ENCODE data around the gene B3GALT6. TPM values are rescaled to one million over a fixed set of nuclear protein-coding genes. Genes with fewer than 3 reads are reported as not detected.

B3GALT6 gene
- total RNA-seq, 1 donor from 2014 or later: 10.9 TPM

DNA sequence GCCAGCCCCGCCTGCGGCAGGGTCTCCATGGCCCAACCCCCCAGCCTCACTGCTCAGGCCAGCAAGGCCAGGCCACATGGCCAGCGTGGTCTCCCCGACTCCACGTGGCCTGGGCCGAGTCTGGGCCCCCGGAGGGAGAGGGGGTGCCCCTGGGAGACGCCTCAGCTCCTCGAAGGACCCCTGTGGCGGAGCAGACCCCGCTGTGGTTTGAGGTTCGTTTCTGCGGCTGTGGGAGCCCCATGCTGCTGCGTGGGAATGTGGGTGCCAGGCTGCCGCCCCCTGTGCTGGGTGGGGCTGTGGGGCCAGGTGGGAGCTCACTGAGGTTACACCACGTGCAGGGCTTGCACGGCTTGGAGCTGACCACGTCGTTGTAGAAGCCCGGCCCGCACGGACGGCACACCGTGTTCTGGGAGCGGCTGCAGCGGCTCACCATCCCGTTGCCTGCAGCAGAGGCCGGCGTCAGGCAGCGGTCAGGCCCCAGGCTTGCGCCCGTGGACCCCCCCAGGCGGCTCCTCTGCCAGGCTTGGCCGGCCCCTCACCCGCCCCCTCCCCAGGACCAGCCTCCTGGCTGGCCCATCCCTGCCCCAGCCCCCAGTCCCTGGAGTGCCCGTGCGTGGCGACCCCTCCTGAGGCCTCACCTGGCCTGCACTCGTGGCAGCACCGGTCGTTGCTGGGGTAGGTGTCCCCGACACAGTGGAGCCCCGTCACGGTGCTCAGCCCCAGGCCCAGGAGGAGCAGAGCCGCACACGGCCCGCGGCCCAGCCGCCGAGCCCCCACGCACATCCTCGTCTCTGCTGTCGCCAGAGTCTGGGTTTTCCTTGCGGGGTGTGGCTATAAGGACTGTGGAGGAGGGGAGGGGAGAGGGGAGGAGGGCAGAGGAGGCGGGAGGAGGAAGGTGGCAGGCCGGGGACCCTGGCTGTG, 18.4 kb upstream of the B3GALT6 start, which contains the start of gene TNFRSF4:
TSS of gene TNFRSF4 (minus strand) at position 809 of the 921 bp plus-strand sequence. CDS start at position 783, 26 bp downstream.
- intact Hi-C loops (cut with DNase I): no loop called here
- DNase-seq (ENCODE audit: low spot score) (no peak), ATAC-seq (no peak)

DNA sequence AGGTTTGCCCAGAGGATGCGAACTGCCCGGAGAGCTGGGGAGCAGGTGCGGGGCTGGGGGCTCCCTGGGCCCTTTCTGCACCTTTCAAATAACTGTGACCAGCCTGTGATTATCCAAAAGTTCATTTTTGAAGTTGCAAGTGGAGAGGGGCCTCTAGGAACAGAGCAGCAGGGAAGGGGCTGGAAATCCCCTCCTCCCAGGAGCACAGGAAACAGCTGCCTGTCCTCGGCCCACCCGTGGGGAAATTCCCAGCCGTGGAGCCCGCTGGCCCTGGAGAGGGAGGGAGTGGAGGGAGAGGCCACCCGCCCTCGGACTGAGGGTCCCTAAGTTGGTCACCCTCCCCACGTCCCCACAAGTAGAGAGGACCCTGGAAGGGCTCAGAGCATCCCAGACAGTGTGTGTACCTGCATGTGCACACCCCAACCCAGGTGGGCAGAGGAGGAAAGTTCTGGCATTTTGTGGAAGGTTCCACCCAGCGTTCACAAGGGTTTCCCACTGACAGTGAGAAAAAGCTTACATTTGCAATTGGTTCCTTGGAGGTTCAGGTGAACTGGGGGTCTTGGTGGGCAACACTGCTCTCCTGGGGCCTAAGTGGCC, 16.9 kb upstream of the B3GALT6 start:
- ATAC-seq (no peak), DNase-seq (ENCODE audit: low spot score) (no peak)
- intact Hi-C loops (cut with DNase I): no loop called here

DNA sequence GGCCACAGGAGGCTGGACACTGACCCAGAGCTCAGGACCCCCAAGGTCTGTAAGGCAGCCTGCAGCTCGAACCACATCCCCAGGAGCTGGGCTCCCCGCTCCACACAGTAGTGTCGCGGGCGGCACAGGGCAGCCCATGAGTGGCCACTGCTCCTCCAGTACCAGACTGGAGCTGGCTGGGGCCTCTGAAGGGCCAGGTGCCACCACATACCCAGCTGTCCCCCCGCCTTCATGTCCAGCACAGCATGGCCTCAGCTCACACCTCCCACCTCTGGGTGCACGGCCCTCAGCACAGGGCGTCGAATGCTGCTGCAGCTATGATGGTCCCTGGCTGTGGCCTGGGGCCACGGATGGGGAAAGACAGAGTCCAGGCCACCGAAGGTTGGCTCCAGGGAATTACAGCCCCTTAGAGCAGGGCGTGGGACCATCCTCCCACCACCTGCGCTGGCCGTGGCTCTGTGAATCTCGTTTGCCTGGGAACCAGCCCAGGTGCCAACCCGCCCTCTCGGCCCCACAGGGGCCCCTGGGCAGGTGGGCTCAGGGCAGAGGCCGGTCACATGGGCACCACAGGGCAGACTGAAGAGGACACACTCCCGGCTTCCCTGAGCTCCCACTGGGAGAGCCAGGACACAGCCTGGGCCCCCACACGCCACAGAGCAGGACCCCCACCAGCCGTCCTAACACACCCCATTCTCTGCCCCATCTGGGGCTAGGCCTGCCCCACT, 16.0 kb upstream of the B3GALT6 start:
- intact Hi-C loops (cut with DNase I): no loop called here
- ATAC-seq (no peak), DNase-seq (ENCODE audit: low spot score) (no peak)

DNA sequence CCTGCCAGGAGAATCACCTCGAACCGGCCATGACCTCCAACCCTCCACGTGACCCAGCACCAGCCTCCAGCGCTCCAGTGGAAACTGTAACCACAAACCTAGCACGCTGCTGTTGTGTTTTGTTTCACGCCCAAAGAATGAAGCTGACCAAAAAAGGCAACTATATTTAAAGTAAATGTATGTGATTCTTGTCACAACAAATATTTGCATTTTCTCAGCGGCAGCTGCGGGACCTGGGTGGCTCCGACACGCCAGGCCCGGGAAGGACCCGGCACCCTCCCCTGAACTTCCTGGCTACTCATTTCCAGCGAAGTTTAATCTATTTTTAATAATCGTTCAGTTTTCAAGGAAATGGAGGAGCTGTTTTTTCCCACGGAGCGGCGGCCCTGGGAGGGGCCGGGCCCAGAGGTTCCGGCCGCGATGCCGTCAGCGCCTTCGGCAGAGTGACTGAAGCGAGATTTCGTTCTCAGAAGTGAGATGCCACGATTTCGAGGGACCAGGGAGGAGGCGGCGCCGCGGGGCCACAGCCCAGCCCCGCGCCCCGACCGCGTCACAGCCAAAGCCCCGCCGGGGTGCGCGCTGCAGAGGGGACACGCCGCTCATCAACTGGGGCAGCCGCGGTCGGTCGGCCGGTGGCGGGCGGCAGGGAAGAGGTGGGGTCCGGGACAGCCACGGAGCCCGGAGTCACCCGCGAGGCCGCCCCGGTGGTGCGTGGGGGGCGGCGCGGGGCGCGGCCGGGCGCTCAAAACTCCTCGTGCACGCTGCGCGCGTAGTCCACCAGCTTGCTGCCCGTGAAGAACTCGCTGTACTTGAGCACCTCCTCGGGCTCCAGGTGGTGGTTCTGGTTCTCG, 15.0 kb upstream of the B3GALT6 start:
- intact Hi-C loops (cut with DNase I): no loop called here
- no peak for ATAC-seq
- no peak for DNase-seq (ENCODE audit: low spot score)

DNA sequence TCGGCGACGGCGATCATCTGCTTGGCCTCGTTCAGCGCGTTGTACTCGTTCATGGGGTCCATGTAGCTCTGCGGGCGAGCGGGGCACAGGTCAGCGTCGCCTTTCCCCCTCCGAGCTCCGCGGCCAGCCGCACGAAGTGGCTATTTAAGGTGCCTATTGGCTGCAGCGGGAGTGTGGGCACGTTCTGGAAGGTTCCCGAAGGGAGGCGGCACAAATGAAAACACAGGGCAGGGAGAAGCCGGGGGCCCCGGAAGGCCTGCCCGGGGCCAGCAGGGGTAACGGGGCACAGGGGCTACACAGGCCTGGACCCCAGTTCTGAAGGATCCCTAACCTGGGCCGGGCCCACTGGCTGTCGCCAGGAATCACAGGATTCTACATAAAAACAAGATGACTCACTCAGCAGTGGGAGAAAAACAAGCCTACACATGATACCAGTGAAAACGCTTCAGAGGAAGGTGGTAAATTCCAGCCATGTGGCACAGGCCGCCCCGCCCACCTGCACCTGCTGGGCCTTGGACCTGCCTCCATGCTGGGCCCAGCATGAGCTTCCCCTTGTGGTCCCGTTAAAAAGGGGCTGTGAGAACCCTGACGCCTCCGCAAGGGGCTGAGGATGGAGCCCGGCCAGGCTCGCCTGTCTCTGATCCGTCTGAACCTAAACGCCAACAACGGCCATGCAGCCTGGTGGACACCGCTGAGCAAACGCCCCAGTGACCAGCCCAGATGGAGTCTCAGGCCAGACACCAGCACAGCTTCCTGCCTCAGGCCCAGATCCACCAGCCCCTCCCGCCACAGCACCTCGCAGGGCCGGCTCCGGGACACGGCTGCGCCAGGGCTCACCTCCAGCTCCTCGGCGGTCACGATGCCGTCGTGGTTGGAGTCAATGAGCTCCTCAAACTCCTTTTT, 14.2 kb upstream of the B3GALT6 start:
- ATAC-seq (no peak), DNase-seq (ENCODE audit: low spot score) (no peak)
- intact Hi-C loops (cut with DNase I): no loop called here

DNA sequence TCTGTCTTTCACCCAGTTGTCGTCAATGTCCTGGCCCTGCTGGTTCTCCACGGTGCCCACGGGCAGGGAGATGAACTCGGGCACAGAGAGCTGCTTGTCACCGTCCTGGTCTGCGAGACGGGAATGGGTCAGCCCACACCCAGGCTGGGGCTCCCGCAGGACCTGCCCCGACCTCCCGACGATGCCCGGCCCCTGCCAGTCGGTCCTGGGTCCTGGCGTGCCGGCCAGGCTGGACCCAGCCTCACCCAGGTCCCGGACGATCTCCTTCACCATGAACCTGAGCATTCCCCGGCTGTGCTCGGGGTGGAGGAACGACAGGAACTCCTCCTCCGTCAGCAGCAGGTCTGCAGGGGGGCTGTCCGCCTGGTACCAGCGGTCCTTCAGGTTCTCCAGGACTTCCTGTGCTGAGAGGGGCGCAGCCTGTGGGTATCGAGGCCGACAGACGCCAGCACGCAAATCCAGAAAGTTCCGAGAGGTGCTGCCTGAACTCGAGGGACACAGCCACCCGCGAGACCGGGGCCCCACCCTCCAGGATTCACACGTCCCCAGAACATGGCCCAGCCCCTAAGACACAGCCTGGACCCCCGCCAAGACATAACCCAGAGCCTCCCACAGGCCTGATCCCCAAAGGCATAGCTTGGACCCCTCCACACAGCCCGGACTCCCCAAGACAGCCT, 13.4 kb upstream of the B3GALT6 start:
- ATAC-seq: no peak
- no peak for DNase-seq (ENCODE audit: low spot score)
- intact Hi-C loops (cut with DNase I): no loop called here

DNA sequence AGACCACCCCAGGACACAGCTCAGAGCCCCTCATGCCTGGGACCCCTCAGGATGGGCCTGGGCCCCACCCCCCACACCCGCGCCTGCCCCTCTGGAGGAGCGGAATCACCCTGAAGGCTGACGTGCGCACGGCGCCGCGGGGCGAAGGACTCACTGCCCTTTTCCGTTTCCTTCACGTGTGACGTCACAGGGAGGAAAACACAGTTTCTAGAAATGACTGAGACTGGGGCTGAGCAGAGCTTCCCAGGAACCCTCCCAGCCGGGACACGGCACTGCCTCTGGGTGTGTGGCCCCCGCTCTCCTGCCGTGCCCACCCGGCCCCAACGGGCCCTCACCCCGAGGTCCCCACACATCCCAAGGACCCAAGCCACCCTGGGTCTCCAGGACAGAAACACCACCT, 12.7 kb upstream of the B3GALT6 start:
- no peak for ATAC-seq
- intact Hi-C loops (cut with DNase I): no loop called here
- no peak for DNase-seq (ENCODE audit: low spot score)

DNA sequence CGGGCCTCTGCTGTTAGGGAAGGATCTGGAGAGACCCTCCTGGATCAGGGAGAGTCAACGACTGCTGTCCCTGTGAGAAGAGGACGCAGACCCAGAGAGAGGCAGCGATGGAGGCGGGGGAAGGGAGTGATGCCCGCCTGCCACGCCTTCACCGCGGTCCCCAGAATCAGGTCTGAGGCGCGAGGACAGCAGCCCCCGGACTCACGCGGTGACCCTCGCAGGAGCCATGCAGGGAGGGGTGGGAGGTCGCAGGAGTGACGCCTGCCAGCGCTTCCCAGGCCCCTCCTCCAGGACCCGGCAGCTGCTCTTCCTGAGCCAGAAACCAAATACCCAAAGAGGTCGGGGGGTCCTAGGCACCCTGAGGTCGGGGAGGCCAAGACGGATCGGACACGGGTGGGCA, 11.8 kb upstream of the B3GALT6 start:
- intact Hi-C loops (cut with DNase I): no loop called here
- no peak for ATAC-seq
- DNase-seq (ENCODE audit: low spot score): no peak

DNA sequence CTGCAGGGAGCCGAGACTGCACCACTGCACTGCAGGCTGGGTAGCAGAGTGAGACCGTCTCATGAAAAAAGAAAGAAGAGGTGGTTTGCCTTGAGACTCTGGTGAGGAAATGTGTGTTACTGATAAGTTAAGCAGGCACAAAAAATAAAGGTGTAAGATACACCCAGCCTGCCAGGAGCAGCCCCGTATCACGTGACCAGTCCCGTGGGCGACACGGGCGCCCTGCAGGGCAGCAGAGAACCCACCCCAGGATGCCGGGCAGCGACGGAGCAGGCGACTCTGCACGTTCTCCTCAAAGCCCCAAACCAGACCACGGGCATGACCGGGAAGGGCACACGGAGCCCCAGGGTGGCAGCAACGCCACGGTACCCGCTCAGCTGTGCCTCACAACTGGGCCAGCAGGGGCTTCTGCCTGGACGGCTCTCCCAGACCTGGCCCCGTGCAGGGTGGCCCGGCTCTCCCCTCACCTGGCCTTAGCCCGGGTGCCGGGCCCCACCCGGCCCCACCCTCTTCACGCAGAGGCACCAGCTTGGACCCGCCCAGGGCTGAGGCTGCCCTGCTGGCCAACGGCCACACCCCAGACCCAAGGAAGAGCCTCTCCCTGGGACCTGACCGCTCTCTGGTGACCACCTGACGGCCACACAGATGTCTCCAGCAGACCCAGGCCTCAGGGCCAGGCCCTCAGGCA, 10.0 kb upstream of the B3GALT6 start:
- intact Hi-C loops (cut with DNase I): no loop called here
- ATAC-seq: no peak
- DNase-seq (ENCODE audit: low spot score): no peak

DNA sequence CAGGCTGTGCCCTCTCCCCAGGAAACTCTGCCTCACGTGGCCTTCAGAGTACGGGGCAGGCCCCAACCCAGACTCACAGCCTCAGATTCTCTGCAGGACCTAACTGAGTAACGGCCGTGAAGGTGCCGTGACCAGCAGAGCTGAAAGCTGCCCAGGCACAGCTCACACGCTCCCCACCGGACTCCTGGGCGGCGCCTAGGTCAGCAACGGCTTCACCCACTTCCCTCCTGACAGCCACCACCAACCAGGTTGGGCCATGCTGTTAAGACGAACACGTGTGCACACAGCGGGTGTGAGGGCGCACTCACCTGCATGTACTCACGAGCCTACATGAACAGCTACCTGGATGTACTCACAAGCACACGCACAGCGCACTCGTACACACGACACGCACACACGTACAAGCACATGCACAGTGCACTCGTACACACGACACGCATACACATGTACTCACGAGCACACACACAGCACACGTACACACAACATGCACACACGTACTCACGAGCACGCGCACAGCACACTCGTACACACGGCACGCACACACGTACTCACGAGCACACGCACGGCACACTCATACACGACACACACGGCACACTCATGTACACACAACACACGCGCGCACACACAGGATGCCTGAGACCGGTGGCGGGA, 9.3 kb upstream of the B3GALT6 start:
- DNase-seq (ENCODE audit: low spot score) (no peak), ATAC-seq (no peak)
- intact Hi-C loops (cut with DNase I): no loop called here

DNA sequence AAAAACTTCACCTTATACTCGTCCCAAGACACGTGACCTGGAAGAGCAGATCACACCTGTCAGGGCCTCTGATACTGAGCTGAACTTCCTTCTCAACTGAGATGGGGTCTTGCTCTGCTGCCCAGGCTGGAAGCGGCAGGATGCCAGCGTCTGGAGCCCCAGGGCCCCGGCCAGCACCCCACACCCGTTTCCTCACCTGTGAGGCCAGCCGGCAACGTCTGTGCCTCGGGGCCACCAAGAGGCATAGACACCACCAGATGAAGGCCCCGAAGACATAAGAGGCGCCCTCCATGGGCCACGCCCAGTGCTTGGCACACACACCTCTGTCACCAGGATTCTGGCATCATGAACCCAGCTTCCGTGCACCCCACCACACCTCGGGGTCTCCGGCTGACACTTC, 8.7 kb upstream of the B3GALT6 start:
- intact Hi-C loops (cut with DNase I): no loop called here
- no peak for ATAC-seq

DNA sequence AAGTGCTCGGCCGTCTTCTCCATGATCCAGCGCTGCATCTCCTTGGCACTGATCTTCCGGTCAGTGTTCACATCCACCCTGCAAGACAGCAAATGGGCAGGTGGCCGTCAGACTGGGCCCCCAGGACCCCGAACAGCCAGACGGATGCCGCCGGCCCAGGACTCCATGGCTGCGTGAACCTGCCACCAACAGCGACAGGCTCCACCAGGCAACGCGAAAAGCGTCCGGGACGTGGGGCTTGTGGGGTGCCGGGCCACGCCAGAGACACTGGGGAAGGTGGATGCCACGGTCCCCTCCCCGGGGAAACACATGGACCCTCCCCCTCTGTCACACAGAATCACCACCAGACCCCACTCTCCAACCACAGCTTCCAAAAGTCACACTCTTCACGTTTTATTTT, 8.1 kb upstream of the B3GALT6 start:
- no peak for DNase-seq (ENCODE audit: low spot score)
- ATAC-seq: no peak
- intact Hi-C loops (cut with DNase I): no loop called here

More for the DNA sequence above, 8.7 kb upstream of the B3GALT6 start:
- DNase-seq (ENCODE audit: low spot score): no peak

DNA sequence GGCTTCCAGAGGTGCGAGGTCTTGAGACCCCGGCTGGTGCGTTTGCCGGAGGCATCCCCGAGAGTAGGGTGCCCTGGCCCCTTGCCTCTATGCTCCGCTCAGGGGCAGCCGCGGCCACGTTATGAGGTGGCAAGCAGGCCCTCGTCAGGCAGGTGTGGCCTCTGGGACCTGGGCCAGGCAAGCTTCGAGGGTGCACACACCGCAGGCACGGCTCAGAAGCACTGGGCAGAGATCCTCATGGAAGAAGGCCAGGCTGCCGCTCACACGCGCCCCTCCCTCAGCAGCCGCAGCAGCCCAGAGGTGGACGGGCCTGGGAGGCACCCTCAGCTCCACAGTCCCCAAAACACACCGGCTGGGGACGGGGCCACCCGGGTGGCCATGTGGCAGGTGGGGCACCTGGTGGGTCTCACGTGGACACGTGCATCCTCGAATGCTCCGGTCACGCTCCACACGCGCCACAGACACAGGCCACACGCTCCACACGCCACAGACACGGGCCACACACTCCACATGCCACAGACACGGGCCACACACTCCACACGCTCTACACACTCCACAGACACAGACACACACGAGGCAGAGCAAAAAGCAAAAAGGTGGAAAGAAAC, 6.7 kb upstream of the B3GALT6 start:
- ATAC-seq: no peak
- no peak for DNase-seq (ENCODE audit: low spot score)
- intact Hi-C loops (cut with DNase I): no loop called here

DNA sequence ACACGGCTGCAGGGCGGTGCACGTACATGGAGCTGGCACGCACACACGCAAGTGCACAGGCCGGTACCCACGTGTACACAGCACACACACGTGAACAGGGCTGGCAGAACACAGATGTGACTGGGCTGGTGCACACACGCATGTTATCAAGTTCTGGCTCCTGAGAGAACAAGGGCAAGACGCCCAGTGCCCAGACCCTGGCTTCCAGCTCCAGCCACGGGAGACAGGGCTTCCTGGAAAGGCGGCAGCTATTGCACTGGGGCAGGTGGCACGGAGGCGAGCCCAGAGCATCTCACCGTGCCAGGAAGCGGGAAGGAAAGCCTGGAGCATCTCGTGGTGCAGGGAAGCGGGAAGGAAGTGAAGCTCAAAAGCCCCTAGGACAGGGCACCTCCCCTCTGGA, 6.1 kb upstream of the B3GALT6 start:
- no peak for ATAC-seq
- intact Hi-C loops (cut with DNase I): no loop called here
- DNase-seq (ENCODE audit: low spot score): no peak

DNA sequence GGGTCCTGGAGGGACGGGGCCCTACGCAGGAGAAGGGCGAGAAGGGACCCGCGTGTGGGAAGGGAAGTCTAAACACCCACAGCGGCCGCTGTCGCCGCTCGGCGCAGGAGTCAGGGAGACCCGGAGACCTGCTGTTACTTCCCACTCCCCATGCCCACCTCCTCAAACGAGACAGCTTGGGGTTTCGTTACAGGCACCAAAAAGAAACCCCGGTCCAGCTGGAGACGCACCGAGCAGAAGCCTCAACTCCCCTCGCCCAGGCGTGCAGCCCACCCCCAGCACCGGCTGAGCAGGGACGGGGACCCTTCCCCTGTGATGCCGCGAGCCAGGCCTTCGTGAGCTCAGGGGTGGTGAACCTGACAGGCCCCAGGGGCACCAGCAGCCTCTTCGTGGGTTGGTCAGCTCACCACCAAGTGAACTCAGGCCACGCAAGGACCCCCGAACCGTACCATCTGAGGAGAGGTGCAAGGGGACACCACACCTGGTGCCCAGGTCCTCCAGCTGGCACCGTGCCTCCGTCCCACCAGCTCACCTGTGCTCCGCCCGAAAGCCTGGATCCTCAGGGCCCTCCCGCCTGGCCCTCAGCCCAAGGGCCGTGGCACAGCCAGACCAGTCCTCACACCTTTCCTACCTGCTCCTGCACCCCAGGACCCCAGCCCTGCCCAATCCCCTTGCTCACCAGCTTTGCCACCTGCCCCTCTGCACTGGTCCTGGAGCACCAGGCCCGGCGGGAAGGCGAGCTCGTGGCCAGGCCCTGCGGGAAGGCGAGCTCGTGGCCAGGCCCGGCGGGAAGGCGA, 5.3 kb upstream of the B3GALT6 start:
- DNase-seq (ENCODE audit: low spot score): no peak
- intact Hi-C loops (cut with DNase I): no loop called here
- ATAC-seq: no peak
